ENCODE measurements around the gene CYBC1. TPM values are rescaled to one million over a fixed set of nuclear protein-coding genes. Genes with fewer than 3 reads are reported as not detected.

Gene CYBC1
- polyA plus RNA-seq, 1 experiment, result 118 TPM

DNA sequence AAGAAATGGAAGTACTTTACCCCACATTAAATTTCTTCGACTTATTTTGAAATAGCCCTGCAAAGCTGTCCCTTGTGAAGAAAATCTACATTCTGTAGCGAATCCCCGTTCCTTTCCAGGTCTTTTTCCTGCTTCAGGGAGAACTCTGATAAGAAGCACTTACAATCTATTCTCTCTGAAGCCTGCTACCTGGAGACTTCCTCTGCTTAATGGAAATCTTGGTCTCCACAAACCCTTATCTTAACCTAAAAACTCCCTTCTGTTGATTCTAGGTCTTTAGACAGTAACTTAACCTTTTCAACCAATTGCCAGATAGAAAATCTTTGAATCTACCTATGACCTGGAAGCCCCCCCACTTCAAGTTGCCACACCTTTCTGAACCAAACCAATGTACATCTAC is 1.6 kb upstream of the CYBC1 start:
- no peak overlapping the region for H3K4me3 ChIP-seq (ENCODE audit: low read depth, low read length)
- DNase-seq (ENCODE audit: low read depth), result no peak
- peaks cover 1% of the 10 kb centered on the region; the same call in 1 of the 2 replicates for H3K36me3 ChIP-seq (ENCODE audit: control insufficient read depth, insufficient read depth, low read length)
- POLR2A ChIA-PET, result no interaction called here
- no peaks in the 10 kb centered on the region for H3K27me3 ChIP-seq (ENCODE audit: control insufficient read depth, insufficient read depth, low read length)
- CTCF ChIA-PET, result no interaction called here
- TF ChIP-seq, protein P1, sequence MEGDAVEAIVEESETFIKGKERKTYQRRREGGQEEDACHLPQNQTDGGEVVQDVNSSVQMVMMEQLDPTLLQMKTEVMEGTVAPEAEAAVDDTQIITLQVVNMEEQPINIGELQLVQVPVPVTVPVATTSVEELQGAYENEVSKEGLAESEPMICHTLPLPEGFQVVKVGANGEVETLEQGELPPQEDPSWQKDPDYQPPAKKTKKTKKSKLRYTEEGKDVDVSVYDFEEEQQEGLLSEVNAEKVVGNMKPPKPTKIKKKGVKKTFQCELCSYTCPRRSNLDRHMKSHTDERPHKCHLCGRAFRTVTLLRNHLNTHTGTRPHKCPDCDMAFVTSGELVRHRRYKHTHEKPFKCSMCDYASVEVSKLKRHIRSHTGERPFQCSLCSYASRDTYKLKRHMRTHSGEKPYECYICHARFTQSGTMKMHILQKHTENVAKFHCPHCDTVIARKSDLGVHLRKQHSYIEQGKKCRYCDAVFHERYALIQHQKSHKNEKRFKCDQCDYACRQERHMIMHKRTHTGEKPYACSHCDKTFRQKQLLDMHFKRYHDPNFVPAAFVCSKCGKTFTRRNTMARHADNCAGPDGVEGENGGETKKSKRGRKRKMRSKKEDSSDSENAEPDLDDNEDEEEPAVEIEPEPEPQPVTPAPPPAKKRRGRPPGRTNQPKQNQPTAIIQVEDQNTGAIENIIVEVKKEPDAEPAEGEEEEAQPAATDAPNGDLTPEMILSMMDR (IDR thresholded peaks at IDR 0.05; ENCODE audit: insufficient read depth, low read depth, low read length), result no peak

DNA sequence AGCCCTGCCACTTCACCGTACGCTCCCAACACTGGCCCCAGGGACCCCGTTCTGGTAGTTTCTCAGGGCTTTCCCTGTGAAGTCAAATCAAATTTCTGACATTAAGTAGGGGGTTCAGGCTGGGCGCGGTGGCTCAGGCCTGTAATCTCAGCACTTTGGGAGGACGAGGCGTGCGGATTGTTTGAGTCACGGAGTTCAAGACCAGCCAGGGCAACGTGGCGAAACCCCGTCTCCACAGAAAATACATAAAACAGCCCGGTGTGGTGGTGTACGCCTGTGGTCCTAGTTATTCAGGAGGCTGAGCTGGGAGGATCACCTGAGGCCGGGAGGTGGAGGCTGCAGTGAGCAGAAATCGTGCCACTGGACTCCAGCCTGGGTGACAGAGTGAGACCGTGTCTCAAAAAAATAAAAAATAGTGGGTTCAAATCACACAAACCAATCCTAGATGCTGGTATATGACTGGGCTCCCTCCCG is 632 bp downstream of the CYBC1 start:
- no peaks in the 10 kb centered on the region for H3K27me3 ChIP-seq (ENCODE audit: control insufficient read depth, insufficient read depth, low read length)
- H3K36me3 ChIP-seq (ENCODE audit: control insufficient read depth, insufficient read depth, low read length), result peaks cover 11% of the 10 kb centered on the region
- H3K4me3 ChIP-seq (ENCODE audit: low read depth, low read length), result peak overlapping the region; percentile 89
- TF ChIP-seq, protein P1 (IDR thresholded peaks at IDR 0.05; ENCODE audit: insufficient read depth, low read depth, low read length), result no peak
- POLR2A ChIA-PET, result no interaction called here
- no peak for DNase-seq (ENCODE audit: low read depth)
- CTCF ChIA-PET, result no interaction called here

DNA sequence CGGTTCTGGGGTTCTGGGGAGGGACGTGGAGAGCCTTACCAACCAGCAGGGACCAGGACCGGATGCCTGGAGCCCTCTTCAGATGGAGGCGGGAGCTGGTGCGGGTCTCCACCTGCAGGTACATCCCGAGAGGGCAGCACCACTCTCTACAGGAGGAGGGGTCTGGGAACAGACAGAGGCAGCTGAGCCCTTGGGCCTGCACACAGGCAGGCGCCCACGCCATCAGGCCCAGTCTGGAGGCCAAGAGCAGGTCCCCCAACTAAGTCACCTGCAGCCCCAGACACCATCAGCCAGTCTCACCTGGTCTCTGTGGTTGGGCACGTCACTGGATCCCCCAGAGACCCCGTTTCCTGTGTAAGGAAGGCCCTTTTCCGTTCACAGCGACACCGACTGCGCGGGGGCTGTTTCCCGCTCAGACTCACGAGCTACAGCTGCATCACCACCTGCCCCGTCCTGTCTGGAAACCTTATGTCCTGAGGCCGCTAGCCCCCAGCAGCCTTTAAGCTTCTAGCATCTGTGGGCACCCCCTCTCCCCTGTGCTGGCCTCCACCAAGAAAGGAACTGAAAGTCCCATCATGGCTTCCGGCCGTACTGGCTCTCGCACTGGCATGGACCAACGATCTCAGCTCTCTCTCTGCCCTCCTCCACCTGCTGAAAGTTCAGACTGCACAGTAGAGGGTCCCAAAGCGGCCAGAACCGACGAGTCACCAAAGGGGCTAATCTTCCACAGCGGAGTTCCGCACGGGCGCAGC is 1.2 kb downstream of the CYBC1 start:
- Histone ChIP-seq H3K4me3 (ENCODE audit: low read depth, low read length) (peak overlapping the region; percentile 89), H3K27me3 (ENCODE audit: control insufficient read depth, insufficient read depth, low read length) (no peaks in the 10 kb centered on the region), H3K36me3 (ENCODE audit: control insufficient read depth, insufficient read depth, low read length) (peaks cover 15% of the 10 kb centered on the region)
- ChIA-PET POLR2A (no interaction called here), CTCF (interaction anchor here (1.0 to 1.3 kb wide), 2 partner anchors 19 to 25 kb away, joined by 3 to 4 read pairs; no protein-coding TSS in a partner anchor)
- TF ChIP-seq, protein P1 (IDR thresholded peaks at IDR 0.05; ENCODE audit: insufficient read depth, low read depth, low read length), result no peak
- DNase-seq (ENCODE audit: low read depth), result no peak

DNA sequence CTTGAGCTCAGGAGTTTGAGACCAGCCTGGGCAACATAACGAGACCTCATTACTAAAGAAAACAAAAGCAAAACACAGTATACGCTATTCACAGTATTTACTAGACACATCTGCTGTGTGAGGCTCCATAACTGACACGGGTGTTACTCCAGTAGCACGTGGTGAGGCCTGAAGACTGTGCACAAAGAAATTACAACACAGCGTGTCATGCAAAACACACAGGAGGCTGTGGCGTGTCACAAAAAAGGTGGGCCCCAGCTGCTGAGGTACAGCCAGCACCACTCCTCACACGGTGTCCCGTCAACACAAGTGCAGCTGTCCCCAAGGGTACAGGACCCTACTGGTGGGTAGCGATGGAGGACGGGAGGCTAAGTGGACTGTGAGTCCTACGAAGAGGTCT is 2.7 kb downstream of the CYBC1 start:
- H3K27me3 ChIP-seq (ENCODE audit: control insufficient read depth, insufficient read depth, low read length), result no peaks in the 10 kb centered on the region
- no peak for DNase-seq (ENCODE audit: low read depth)
- POLR2A ChIA-PET, result interaction anchor here (0.6 kb wide), 1 partner anchor 82 kb away, joined by 11 read pairs; no protein-coding TSS in a partner anchor
- H3K4me3 ChIP-seq (ENCODE audit: low read depth, low read length), result no peak overlapping the region
- H3K36me3 ChIP-seq (ENCODE audit: control insufficient read depth, insufficient read depth, low read length), result peaks cover 22% of the 10 kb centered on the region
- TF ChIP-seq, protein P1 (IDR thresholded peaks at IDR 0.05; ENCODE audit: insufficient read depth, low read depth, low read length), result no peak
- CTCF ChIA-PET, result no interaction called here

DNA sequence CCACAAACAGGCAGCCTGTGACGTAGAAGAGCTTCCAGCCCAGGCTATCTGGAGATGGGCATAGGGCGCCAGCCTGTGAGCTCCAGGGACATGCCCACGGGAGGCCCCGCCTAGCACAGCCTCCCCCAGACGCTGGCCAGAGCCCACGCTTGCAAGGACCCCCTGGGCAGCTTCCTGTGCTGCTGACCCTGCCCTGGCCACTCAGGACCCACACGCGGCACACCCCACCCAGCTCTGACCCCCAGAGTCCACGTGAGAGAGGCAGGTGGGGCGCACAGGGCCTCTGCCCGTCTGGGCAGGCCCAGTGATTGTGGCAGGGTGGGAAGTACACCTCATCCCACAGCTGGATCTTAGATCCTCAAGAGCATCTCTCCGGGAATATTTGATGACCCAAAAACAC is 3.9 kb downstream of the CYBC1 start:
- ChIA-PET CTCF (interaction anchor here (0.6 kb wide), 1 partner anchor 815 kb away, joined by 4 read pairs; no protein-coding TSS in a partner anchor), POLR2A (no interaction called here)
- Histone ChIP-seq H3K36me3 (ENCODE audit: control insufficient read depth, insufficient read depth, low read length) (peaks cover 25% of the 10 kb centered on the region), H3K4me3 (ENCODE audit: low read depth, low read length) (no peak overlapping the region), H3K27me3 (ENCODE audit: control insufficient read depth, insufficient read depth, low read length) (no peaks in the 10 kb centered on the region)
- no peak for DNase-seq (ENCODE audit: low read depth)
- TF ChIP-seq, protein P1 (IDR thresholded peaks at IDR 0.05; ENCODE audit: insufficient read depth, low read depth, low read length), result no peak

All from BJ (cell line).